ENCODE data around the gene STARD10.

DNA sequence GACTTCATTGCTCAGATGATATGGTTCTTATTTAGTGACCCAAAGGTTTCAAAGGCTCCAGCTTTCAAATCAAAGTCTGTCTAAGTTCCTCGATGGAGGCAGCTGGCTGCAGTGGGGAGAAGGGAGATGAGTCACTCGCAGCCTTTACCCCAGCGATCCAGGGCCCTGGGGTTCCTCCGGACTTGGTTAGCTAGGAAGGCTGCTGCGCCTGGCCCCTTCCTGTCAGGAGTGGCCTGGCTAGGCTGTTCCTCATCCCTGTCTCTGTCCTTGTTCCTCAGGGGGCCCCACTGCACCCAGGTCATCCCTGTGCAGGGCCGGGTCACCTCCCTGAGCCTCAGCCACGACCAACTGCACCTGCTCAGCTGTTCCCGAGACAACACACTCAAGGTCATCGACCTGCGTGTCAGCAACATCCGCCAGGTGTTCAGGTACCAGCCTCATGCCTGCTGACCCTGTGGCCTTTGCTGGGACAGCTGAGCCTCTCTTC is 34.3 kb upstream of the STARD10 start:
- TF ChIP-seq RAD21 (IDR thresholded peaks at IDR 0.05 in 1 of 2, conservative IDR thresholded peaks at IDR 0.05 in 1 of 2; ENCODE audit: low read depth in 2 of 2, low read length in 2 of 2): no peak
- TF ChIP-seq POLR2AphosphoS5 (IDR thresholded peaks at IDR 0.05; ENCODE audit: low read depth, low read length): no peak
- TF ChIP-seq NRF1 (IDR thresholded peaks at IDR 0.05; ENCODE audit: low read depth, low read length): no peak
- no peak for TF ChIP-seq YY1 (IDR thresholded peaks at IDR 0.05; ENCODE audit: low read depth, low read length)
- TF ChIP-seq EZH2 (IDR thresholded peaks at IDR 0.05; ENCODE audit: low read depth, low read length, severe bottlenecking): no peak
- TF ChIP-seq, protein P1, sequence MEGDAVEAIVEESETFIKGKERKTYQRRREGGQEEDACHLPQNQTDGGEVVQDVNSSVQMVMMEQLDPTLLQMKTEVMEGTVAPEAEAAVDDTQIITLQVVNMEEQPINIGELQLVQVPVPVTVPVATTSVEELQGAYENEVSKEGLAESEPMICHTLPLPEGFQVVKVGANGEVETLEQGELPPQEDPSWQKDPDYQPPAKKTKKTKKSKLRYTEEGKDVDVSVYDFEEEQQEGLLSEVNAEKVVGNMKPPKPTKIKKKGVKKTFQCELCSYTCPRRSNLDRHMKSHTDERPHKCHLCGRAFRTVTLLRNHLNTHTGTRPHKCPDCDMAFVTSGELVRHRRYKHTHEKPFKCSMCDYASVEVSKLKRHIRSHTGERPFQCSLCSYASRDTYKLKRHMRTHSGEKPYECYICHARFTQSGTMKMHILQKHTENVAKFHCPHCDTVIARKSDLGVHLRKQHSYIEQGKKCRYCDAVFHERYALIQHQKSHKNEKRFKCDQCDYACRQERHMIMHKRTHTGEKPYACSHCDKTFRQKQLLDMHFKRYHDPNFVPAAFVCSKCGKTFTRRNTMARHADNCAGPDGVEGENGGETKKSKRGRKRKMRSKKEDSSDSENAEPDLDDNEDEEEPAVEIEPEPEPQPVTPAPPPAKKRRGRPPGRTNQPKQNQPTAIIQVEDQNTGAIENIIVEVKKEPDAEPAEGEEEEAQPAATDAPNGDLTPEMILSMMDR (IDR thresholded peaks at IDR 0.05; ENCODE audit: control extremely low read depth in 1 of 3, insufficient read depth in 1 of 3, low read depth in 1 of 3, low read length in 3 of 3): no peak
- TF ChIP-seq GABPA (IDR thresholded peaks at IDR 0.05; ENCODE audit: borderline replicate concordance, insufficient read depth, low read length): no peak

Measured in H1 (cell line).